GM13977 (cell line): ENCODE measurements around the gene TAC3.
"Not testable (repeated sequence)": the region's sequence is repeated elsewhere in the genome, so short reads cannot be mapped to it uniquely, and the experiment has no call there.

Experiments
- DNase-seq: peaks from one replicate; pipeline ENCODE4 v3.0.0; 2012; ENCODE audit warnings: low spot score
- CTCF ChIP-seq: IDR thresholded peaks from 2 replicates; pipeline ENCODE4 v1.5.1; 2012; ENCODE audit warnings: mild to moderate bottlenecking, control low read depth; ENCODE audit not compliant: insufficient read depth; ENCODE audit errors: extremely low read depth, missing control alignments
- in situ Hi-C: fragments of 300-500 bp; cut with MboI; formaldehyde crosslinking; loops from one replicate; pipeline ENCODE4 v1.12.0; 2022; ENCODE audit warnings: low sequenced_read_pairs, low pct_unique_long_range_greater_than_20kb, mixed read lengths, inconsistent platforms; ENCODE audit not compliant: unreplicated experiment

TAC3 gene

GRCh38 chr12:57016348-57016747 lies at the start of gene TAC3:
Gene TAC3, minus strand, starts transcription at chr12:57016529. Its CDS starts 732 bp downstream, at chr12:57015797.
- TF ChIP-seq CTCF, result no peak
- in situ Hi-C loops, result no loop called here
- DNase-seq, result no peak

GRCh38 chr12:57063991-57064685 lies 47.8 kb upstream of the TAC3 start:
- in situ Hi-C loops, result no loop called here
- DNase-seq, result peak; percentile 73
- no peak for TF ChIP-seq CTCF

GRCh38 chr12:57058454-57058853 lies 42.1 kb upstream of the TAC3 start:
- no peak for DNase-seq
- TF ChIP-seq CTCF, result no peak
- in situ Hi-C loops, result no loop called here

- DNase-seq, result no peak
- no peak for TF ChIP-seq CTCF
- in situ Hi-C loops, result no loop called here
These were observed 40.9 kb upstream of the TAC3 start for GRCh38 chr12:57057067-57057751.

- in situ Hi-C loops, result no loop called here
- no peak for DNase-seq
- TF ChIP-seq CTCF, result no peak
These were observed 39.5 kb upstream of the TAC3 start for GRCh38 chr12:57055824-57056223.

- in situ Hi-C loops, DNase-seq: not testable (repeated sequence)
These were observed 37.6 kb upstream of the TAC3 start for GRCh38 chr12:57053901-57054300.

GRCh38 chr12:57053146-57053545 lies 36.8 kb upstream of the TAC3 start:
- in situ Hi-C loops, DNase-seq: not testable (repeated sequence)
